ENCODE data around the gene ARMC10. TPM values are rescaled to one million over a fixed set of nuclear protein-coding genes. Genes with fewer than 3 reads are reported as not detected.

The ARMC10 gene
- total and polyA plus RNA-seq, 9 of the 15 experiments (the other 6 are each of a cell fraction or from before 2014, with no cell fraction given) = 17.0 to 113 (median 72.6) TPM

DNA sequence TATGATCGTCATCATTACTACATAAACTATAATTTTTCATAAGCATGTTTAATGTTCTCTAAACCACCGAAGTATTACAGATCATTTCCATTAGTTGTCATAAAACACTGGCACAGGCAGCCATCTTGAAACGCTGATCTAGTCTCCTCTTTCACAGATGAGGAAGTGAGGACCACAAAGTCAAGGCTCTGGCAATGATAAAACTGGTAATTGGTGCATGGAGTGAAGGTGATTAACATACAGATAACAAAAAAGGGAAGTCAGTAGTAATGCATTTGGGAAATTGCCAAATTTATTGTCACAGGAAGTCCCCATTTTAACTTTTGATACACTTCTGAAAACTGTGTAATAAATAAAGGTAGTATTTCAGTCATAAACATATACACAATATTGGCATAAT is 49.6 kb upstream of the ARMC10 start (continued):
- TF ChIP-seq, protein P1, sequence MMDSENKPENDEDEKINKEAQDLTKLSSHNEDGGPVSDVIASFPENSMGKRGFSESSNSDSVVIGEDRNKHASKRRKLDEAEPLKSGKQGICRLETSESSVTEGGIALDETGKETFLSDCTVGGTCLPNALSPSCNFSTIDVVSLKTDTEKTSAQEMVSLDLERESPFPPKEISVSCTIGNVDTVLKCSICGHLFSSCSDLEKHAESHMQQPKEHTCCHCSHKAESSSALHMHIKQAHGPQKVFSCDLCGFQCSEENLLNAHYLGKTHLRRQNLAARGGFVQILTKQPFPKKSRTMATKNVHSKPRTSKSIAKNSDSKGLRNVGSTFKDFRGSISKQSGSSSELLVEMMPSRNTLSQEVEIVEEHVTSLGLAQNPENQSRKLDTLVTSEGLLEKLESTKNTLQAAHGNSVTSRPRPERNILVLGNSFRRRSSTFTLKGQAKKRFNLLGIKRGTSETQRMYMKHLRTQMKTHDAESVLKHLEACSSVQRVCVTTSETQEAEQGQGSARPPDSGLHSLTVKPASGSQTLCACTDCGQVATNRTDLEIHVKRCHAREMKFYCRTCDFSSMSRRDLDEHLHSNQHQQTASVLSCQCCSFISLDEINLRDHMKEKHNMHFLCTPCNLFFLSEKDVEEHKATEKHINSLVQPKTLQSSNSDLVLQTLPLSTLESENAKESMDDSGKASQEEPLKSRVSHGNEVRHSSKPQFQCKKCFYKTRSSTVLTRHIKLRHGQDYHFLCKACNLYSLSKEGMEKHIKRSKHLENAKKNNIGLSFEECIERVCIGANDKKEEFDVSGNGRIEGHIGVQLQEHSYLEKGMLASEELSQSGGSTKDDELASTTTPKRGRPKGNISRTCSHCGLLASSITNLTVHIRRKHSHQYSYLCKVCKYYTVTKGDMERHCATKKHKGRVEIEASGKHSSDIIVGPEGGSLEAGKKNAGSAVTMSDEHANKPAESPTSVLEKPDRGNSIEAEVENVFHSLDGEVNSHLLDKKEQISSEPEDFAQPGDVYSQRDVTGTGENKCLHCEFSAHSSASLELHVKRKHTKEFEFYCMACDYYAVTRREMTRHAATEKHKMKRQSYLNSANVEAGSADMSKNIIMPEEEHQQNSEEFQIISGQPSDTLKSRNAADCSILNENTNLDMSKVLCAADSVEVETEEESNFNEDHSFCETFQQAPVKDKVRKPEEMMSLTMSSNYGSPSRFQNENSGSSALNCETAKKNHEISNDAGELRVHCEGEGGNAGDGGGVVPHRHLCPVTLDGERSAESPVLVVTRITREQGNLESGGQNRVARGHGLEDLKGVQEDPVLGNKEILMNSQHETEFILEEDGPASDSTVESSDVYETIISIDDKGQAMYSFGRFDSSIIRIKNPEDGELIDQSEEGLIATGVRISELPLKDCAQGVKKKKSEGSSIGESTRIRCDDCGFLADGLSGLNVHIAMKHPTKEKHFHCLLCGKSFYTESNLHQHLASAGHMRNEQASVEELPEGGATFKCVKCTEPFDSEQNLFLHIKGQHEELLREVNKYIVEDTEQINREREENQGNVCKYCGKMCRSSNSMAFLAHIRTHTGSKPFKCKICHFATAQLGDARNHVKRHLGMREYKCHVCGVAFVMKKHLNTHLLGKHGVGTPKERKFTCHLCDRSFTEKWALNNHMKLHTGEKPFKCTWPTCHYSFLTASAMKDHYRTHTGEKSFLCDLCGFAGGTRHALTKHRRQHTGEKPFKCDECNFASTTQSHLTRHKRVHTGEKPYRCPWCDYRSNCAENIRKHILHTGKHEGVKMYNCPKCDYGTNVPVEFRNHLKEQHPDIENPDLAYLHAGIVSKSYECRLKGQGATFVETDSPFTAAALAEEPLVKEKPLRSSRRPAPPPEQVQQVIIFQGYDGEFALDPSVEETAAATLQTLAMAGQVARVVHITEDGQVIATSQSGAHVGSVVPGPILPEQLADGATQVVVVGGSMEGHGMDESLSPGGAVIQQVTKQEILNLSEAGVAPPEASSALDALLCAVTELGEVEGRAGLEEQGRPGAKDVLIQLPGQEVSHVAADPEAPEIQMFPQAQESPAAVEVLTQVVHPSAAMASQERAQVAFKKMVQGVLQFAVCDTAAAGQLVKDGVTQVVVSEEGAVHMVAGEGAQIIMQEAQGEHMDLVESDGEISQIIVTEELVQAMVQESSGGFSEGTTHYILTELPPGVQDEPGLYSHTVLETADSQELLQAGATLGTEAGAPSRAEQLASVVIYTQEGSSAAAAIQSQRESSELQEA (IDR thresholded peaks at IDR 0.05; ENCODE audit: low read depth) = no peak
- no peak for TF ChIP-seq ZBTB34 (CRISPR knock-in tag; IDR thresholded peaks at IDR 0.05)
- TF ChIP-seq ASH1L (IDR thresholded peaks at IDR 0.05; ENCODE audit: borderline replicate concordance, low read depth, partially characterized antibody) = no peak
- TF ChIP-seq, protein P2, sequence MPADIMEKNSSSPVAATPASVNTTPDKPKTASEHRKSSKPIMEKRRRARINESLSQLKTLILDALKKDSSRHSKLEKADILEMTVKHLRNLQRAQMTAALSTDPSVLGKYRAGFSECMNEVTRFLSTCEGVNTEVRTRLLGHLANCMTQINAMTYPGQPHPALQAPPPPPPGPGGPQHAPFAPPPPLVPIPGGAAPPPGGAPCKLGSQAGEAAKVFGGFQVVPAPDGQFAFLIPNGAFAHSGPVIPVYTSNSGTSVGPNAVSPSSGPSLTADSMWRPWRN (IDR thresholded peaks at IDR 0.05; ENCODE audit: low read depth) = peak; percentile 70; the same call in 1 of the 2 replicates
- TF ChIP-seq MTA1 (IDR thresholded peaks at IDR 0.05; ENCODE audit: borderline replicate concordance) = peak; percentile 24; the same call in 1 of the 2 replicates
- TF ChIP-seq PURB (CRISPR knock-in tag; IDR thresholded peaks at IDR 0.05; ENCODE audit: low read depth) = no peak
- TF ChIP-seq ZNF584 (CRISPR knock-in tag; IDR thresholded peaks at IDR 0.05; ENCODE audit: low read depth) = peak; percentile 72; the same call in 1 of the 2 replicates
- TF ChIP-seq HMGN3 (IDR thresholded peaks at IDR 0.05; ENCODE audit: borderline replicate concordance, extremely low read depth, insufficient read length, low read depth, low read length) = peak; percentile 71
- TF ChIP-seq ZNF239 (CRISPR knock-in tag; IDR thresholded peaks at IDR 0.05) = peak; percentile 45; the same call in 1 of the 2 replicates
- peak; percentile 74; the same call in 1 of the 2 replicates for TF ChIP-seq ZNF197 (CRISPR knock-in tag; IDR thresholded peaks at IDR 0.05; ENCODE audit: low read depth)
- peak; percentile 87; the same call in 1 of the 2 replicates for TF ChIP-seq SOX6 (IDR thresholded peaks at IDR 0.05)
- TF ChIP-seq SPI1 (IDR thresholded peaks at IDR 0.05; ENCODE audit: borderline replicate concordance, low read depth, low read length) = peak; percentile 100
- peak; percentile 38; the same call in 1 of the 2 replicates for TF ChIP-seq MYC (IDR thresholded peaks at IDR 0.05; ENCODE audit: low read depth, low read length)
- no peak for TF ChIP-seq MYC (CRISPR knock-in tag; IDR thresholded peaks at IDR 0.05; ENCODE audit: borderline replicate concordance, low read depth)
- no peak for TF ChIP-seq TAF1 (IDR thresholded peaks at IDR 0.05; ENCODE audit: control insufficient read depth, extremely low read depth, insufficient read depth, low read length, severe bottlenecking)
- TF ChIP-seq, protein P3, sequence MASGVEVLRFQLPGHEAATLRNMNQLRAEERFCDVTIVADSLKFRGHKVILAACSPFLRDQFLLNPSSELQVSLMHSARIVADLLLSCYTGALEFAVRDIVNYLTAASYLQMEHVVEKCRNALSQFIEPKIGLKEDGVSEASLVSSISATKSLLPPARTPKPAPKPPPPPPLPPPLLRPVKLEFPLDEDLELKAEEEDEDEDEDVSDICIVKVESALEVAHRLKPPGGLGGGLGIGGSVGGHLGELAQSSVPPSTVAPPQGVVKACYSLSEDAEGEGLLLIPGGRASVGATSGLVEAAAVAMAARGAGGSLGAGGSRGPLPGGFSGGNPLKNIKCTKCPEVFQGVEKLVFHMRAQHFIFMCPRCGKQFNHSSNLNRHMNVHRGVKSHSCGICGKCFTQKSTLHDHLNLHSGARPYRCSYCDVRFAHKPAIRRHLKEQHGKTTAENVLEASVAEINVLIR (CRISPR knock-in tag; IDR thresholded peaks at IDR 0.05) = 0 out of 2 replicates have a peak, but pooled peaks have one; percentile 18
- TF ChIP-seq SMARCB1 (IDR thresholded peaks at IDR 0.05; ENCODE audit: insufficient read length, low read depth) = no peak

Measured in K562 (cell line).